GM12891 (cell line): ENCODE measurements around the gene KPNB1.

Experiments
- DNase-seq: peaks from one replicate; pipeline ENCODE4 v3.0.0; 2011; ENCODE audit warnings: low spot score; ENCODE audit not compliant: insufficient read length
- FAIRE-seq: peaks from 2 replicates; lab custom pipeline; 2011; peaks lifted over from hg19 to GRCh38; lab: Jason Lieb, UNC
- PAX5 ChIP-seq: IDR thresholded peaks from 2 replicates; pipeline ENCODE4 v1.6.1; 2011; ENCODE audit warnings: low read length, moderate library complexity, mild to moderate bottlenecking; ENCODE audit not compliant: insufficient read depth, severe bottlenecking
- POLR2A ChIP-seq: IDR thresholded peaks from 2 replicates; pipeline ENCODE4 v1.6.1; 2011; ENCODE audit warnings: low read depth, low read length, control low read depth
- POLR2AphosphoS5 ChIP-seq: IDR thresholded peaks from 2 replicates; pipeline ENCODE4 v1.6.1; 2011; ENCODE audit warnings: low read depth, low read length, control low read depth
- POU2F2 ChIP-seq: IDR thresholded peaks from 2 replicates; pipeline ENCODE4 v1.6.1; 2011; ENCODE audit warnings: low read depth, mild to moderate bottlenecking, control low read depth, low read length, moderate library complexity
- SPI1 ChIP-seq: IDR thresholded peaks from 2 replicates; pipeline ENCODE4 v1.6.1; 2011; ENCODE audit warnings: low read depth, low read length, control low read depth
- TAF1 ChIP-seq: IDR thresholded peaks from 2 replicates; pipeline ENCODE4 v1.6.1; 2011; ENCODE audit warnings: low read depth, low read length, control low read depth

Gene KPNB1

DNA sequence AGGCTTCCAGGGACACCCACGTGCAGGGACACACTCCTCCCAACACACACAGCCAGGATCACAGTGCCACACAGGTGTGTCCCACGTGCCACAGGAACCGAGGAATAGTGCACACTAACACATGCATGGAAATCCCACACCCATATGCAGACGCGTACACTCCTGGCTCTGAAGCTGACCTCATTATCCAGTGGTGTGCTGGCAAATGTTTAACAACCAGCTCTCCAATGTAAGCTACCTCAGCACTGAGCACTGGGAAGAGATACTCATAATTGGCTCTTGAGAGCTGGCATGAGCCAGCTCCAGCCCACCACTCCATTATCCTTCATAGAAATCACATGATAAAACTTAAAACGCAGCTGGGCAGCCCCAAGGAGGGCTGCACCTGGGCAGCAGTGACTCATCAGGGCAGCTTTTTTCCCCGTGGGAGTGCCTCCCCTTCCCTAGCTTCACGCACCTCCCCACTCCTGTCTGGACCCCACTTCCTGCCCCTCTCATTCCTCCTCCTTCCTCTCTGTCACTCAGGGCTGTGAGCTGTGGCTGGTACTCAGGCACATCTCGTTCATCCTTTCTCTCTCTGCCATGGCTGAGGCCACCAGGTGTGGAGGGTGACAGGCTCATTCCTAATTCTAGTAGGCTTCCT, 68.4 kb downstream of the KPNB1 start:
- FAIRE-seq (no peak), DNase-seq (no peak)
- TF ChIP-seq POU2F2: no peak
- TF ChIP-seq POLR2AphosphoS5: no peak
- no peak for TF ChIP-seq POLR2A
- TF ChIP-seq PAX5: no peak
- no peak for TF ChIP-seq SPI1
- no peak for TF ChIP-seq TAF1

DNA sequence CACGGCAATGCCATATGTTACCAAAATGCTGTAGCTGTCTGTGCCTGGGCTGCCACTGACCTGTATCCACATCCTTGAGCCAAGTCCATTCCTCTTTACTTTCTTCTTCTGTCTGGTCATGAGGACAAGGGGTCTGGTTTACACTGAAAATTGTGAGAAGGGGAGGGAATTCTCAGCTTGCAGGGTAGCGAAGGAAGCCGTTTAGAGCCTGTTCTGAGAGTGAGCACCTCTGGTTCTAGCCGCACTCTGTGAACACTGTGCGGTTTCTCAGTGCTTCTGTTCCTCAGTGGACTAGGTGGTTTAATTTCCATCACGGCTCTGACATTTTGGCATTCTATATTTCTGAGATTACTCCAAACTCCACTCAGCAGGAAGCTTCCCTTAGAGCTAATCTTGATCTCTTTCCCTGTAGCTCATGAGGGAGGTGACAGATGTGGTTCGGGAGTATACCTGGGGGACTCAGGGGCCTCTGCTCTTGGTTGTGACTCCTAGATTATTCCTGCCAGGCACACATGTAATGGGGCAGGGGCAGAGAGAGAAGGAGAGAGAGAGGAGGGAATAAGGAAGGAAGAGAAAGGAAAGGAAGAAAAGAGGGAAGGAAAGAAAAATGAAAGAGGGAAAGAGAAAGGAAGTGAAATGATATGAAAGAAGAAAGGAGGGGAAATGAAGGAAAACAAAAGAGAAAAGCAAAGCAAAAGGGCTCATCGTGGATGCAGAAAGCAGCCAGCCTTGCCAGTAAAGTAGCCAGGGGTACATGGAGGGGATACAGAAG, 69.1 kb downstream of the KPNB1 start:
- no peak for DNase-seq
- no peak for FAIRE-seq
- TF ChIP-seq TAF1 (no peak), POLR2AphosphoS5 (no peak), PAX5 (no peak), POLR2A (no peak), SPI1 (no peak)

GRCh38 chr17:47719411-47720152, 69.9 kb downstream of the KPNB1 start:
- no peak for FAIRE-seq
- TF ChIP-seq TAF1: no peak
- TF ChIP-seq POU2F2: no peak
- TF ChIP-seq SPI1: no peak
- TF ChIP-seq POLR2AphosphoS5: no peak
- no peak for TF ChIP-seq PAX5
- TF ChIP-seq POLR2A: no peak
- DNase-seq: no peak

GRCh38 chr17:47720196-47720595, 70.5 kb downstream of the KPNB1 start:
- no peak for TF ChIP-seq TAF1
- TF ChIP-seq PAX5: no peak
- TF ChIP-seq POLR2A: no peak
- TF ChIP-seq POLR2AphosphoS5: no peak
- no peak for TF ChIP-seq POU2F2
- no peak for TF ChIP-seq SPI1
- no peak for DNase-seq
- FAIRE-seq: no peak

GRCh38 chr17:47720754-47721533, 71.2 kb downstream of the KPNB1 start:
- FAIRE-seq (peak; percentile 62), DNase-seq (peak; percentile 52)
- TF ChIP-seq POU2F2 (no peak), SPI1 (no peak), TAF1 (no peak), PAX5 (no peak), POLR2A (no peak), POLR2AphosphoS5 (no peak)

DNA sequence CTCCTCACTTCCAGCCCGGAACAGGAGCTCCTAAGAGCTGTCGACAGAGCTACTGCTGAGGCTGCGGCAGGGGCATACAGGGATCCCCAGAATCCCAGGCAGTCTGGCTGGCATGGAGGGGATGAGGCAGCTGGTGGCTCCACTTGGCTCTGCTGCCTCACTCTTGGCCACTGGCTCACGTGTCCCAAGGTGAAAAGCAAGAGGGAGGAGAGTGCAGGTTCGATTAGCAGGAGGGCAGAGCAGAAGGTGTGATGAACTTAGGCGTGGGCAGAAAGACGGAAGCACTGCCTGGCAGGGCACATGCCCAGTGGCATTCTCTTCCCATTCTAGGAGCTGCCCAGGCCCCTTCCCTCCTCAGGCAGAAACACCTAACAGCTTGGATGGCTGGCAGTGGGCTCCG, 72.0 kb downstream of the KPNB1 start:
- no peak for DNase-seq
- TF ChIP-seq TAF1 (no peak), POLR2A (no peak), POU2F2 (no peak), POLR2AphosphoS5 (no peak), PAX5 (no peak), SPI1 (no peak)
- no peak for FAIRE-seq

DNA sequence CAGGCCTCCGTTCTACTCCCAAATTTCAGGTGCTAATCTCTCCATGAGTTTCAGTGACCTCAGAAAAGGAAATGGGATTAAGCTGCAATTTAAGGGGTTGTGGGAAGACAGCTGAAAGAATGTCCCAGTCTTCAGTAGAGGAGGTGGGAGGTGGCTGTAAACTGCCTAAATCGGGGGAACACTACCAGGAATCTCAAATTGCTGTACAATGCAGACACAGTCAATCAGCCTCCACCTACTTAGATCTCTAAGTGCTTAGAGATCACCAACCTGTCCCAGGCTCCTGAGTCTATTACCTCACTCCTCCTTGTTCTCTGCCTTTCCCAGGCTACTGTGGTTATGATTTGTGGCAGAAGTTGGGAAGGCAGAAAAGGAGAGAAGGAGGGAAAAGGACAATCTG, 75.0 kb downstream of the KPNB1 start:
- FAIRE-seq (no peak), DNase-seq (no peak)
- TF ChIP-seq POU2F2: no peak
- TF ChIP-seq SPI1: no peak
- no peak for TF ChIP-seq POLR2AphosphoS5
- no peak for TF ChIP-seq POLR2A
- TF ChIP-seq TAF1: no peak
- TF ChIP-seq PAX5: no peak

DNA sequence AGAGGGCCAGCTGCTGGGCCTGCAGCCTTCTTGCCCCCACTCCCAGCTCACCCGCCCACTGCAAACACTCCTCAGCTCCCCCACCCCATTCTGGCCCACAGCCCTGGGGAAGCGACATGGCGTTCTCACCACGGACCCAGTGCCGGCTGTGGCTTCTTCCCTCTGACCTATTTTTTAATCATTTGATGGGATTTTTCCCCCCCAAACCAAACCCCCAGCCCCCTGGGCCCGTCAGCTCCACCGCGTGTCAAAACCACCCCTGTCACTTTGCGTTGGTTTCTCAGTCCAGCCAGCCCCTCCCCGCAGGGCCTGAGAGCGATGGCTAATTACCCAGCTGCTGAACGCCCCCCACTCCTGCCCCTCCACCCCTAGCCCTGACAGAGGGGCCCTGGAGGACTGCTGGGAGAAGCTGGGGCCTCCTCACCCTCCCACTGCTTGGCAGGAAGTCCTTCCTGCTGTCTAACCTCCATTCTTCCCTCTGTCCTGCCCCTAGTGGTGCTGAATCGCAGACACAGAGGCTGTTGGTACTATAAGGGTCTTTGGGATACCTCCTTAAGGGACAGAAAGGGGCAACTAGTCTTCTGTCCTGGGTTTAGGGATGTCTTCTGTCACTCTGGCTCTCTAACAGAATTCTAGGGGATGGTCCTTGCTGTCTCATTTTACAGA, 75.9 kb downstream of the KPNB1 start:
- FAIRE-seq (no peak), DNase-seq (no peak)
- TF ChIP-seq PAX5 (no peak), TAF1 (no peak), POLR2AphosphoS5 (no peak), POLR2A (no peak), POU2F2 (no peak), SPI1 (no peak)
